ENCODE results near the gene TMEM82.
"Not testable (repeated sequence)": the region's sequence is repeated elsewhere in the genome, so short reads cannot be mapped to it uniquely, and the experiment has no call there.

The TMEM82 gene

DNA sequence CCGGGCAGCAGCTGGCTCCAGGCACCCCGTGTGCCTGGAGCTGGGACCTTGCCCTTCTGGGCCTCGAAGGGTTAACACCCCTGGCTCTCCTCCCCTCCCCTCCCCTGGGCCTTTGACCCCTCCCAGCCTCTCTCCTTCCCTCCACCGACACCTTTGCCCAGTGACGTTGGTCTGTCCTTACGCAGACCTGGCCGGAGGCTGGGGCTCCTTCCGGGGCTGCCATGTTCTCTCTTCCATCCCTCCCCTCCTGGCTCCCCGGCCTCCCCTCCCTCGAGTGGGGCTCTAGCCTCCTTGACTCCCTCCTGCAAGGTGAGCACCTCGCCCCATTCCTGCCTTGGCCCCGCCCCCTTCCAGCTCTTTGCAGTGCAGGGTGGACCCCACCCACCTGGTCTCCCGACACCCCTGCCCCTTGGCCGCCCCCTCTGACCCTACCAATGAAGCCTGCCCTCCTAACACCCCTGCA is at the start of gene TMEM82:
Gene TMEM82, plus strand, starts transcription at position 161 of the 463 bp plus-strand sequence. Its CDS starts 61 bp downstream, at position 222.
- TF ChIP-seq, protein P1, sequence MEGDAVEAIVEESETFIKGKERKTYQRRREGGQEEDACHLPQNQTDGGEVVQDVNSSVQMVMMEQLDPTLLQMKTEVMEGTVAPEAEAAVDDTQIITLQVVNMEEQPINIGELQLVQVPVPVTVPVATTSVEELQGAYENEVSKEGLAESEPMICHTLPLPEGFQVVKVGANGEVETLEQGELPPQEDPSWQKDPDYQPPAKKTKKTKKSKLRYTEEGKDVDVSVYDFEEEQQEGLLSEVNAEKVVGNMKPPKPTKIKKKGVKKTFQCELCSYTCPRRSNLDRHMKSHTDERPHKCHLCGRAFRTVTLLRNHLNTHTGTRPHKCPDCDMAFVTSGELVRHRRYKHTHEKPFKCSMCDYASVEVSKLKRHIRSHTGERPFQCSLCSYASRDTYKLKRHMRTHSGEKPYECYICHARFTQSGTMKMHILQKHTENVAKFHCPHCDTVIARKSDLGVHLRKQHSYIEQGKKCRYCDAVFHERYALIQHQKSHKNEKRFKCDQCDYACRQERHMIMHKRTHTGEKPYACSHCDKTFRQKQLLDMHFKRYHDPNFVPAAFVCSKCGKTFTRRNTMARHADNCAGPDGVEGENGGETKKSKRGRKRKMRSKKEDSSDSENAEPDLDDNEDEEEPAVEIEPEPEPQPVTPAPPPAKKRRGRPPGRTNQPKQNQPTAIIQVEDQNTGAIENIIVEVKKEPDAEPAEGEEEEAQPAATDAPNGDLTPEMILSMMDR (conservative IDR thresholded peaks at IDR 0.05), result no peak
- H3K27ac ChIP-seq, result no peak within 1 kb of the TSS

DNA sequence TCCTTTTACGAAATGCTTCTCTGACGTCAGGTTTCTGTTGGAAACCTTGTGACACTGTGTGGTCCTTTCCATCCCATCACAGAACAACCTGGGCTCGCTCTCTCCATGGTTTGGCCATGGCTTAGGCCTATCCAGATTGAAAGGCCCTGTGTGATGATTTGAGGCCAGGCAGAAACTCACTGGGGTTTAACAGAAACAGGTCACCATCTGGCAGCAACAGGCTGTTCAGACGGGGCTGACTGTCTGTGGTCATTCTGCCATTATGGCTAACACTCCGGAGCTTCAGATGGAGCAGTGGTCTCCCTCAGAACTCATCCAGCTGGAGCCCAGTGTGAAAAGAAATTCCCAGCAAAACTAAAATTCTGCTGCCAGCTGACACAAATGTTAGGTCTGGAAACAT is 48.9 kb upstream of the TMEM82 start:
- TF ChIP-seq, protein P1 (conservative IDR thresholded peaks at IDR 0.05), result no peak
- no peak overlapping the region for H3K27ac ChIP-seq

DNA sequence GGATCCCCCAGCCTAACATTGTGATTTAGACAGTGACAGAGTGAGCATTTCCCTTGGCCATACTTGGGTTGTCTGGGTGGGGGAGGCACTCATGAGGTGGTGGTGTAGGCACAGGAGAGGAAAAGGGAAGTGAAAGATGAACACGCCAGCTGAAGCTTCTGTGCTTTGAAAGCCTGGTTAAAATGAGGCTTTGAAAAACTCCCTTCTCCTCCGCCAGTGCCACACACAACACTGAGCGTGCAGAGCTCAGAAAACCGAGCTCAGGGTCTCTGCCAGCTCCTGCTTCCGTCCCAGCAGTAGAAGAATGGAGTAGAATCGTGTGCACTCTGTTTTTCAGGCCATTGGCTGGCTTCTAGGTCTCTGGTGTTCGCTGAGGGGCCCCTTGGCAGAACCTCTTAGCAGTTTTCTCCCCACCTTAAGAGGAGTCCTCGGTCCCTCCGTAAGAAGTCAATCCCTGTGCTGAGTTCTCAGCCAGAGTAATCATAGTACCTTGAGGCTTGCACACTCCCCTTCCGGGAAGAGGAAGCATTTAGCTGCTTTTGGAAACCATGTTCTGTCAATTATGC is 45.3 kb upstream of the TMEM82 start:
- no peak overlapping the region for H3K27ac ChIP-seq

DNA sequence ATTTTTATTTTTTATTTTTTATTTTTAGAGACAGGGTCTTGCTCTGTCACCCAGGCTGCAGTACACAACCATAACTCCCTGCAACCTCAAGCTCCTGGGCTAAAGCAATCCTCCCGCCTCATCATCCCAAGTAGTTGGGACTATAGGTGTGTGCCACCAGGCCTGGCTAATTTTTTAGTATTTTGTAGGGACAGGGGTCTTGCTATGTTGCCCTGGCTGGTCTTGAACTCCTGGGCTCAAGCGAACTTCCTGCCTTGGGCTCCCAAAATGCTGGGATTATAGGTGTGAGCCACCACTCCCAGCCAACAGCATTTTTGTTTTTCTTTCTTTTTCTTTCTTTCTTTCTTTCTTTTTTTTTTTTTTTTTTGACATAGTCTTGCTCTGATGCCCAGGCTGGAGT is 44.1 kb upstream of the TMEM82 start:
- no peak overlapping the region for H3K27ac ChIP-seq
- TF ChIP-seq, protein P1 (conservative IDR thresholded peaks at IDR 0.05), result no peak

More for the DNA sequence above, 45.3 kb upstream of the TMEM82 start:
- TF ChIP-seq, protein P1 (conservative IDR thresholded peaks at IDR 0.05), result no peak

DNA sequence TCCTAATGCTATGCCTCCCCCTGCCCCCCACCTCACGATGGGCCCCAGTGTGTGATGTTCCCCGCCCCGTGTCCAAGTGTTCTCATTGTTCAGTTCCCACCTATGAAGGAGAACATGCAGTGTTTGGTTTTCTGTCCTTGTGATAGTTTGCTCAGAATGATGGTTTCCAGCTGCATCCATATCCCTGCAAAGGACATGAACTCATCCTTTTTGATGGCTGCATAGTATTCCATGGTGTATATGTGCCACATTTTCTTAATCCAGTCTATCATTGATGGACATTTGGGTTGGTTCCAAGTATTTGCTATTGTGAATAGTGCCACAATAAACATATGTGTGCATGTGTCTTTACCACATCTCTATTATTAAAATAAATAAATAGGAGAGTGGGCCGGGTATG is 43.0 kb upstream of the TMEM82 start:
- not testable (repeated sequence) for H3K27ac ChIP-seq

DNA sequence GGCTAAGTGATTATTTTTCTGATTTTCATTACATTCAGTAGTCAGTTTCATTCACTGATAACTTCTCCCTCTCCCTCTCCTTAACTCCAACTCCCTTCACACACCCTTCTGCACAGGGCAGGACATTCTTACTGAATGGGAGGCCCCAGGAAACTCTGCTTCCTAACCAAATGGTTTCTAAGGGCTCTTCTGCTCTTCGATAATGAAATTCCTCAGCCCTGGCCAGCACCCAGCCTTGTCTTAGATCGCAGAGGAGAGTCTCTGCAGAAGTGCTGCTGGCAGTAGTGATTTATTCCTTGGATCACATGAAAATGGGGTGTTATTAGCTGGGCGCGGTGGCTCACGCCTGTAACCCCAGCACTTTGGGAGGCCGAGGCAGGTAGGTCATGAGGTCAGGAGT is 41.8 kb upstream of the TMEM82 start:
- TF ChIP-seq, protein P1 (conservative IDR thresholded peaks at IDR 0.05), result no peak
- H3K27ac ChIP-seq, result no peak overlapping the region

DNA sequence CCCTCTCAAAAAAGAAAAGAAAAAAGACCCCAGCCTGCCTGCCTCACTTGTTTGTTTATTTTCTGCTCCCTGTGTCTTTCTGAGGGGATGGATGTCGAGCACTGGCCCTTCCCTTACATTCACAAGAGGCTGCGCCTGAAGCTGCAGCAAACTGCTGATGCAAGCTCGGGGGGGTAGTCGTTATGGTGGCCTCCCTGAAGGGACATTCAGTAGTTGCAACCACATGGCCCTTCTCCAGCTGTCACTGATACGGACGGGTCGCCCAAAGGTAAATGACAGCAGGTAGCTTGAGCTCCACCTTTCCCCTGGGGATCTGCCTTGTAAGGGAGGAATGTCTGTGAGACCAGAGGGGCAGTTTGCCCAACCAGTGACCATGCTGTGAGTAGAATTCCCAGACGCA is 40.5 kb upstream of the TMEM82 start:
- TF ChIP-seq, protein P1 (conservative IDR thresholded peaks at IDR 0.05), result no peak
- H3K27ac ChIP-seq, result no peak overlapping the region

DNA sequence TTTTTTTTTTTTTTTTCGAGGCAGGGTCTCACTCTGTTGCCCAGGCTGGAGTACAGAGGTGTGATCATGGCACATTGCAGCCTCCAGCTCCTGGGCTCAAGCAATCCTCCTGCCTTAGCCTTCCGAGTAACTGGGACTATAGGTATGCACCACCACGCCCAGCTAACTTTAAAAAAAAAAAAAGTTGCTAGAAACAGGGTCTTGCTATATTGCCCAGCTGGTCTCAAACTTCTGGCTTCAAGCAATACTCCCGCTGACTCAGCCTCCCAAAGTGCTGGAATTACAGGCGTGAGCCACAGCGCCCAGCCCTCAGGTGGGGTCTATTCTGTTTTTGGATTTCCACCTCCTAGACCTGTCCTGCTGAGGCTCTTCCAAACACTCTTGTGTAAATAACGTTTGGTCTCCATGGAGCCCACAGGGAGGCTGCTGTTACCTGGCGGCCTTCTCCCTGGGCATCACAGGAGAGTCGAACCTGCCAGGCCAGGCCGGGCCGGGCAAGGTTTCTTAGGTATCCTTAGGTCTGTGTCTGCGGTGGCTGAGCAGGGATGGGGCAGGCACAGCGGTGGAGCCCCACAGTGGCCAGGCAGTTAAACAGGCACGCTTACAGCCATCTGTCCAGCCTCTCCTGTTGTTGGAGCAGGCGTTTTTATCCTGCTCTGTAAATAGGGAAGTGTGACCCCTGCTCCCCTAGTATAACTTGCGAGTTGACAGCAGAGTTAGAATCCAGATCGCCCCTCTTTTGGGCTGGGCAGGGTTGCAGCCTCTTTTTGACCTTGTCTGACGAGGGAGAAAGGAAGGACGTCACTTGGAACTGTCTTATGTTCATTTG is 39.4 kb upstream of the TMEM82 start:
- peak overlapping the region; percentile 18; the same call in 1 of the 2 replicates for H3K27ac ChIP-seq

More for the DNA sequence above, 39.4 kb upstream of the TMEM82 start:
- TF ChIP-seq, protein P1 (conservative IDR thresholded peaks at IDR 0.05), result peak; percentile 37; the same call in 1 of the 2 replicates

Measured in VCaP (cell line).